ENCODE results near the gene HTR6.

- TF ChIP-seq CTCF (IDR thresholded peaks at IDR 0.05; ENCODE audit: low read length) (no peak), EZH2 (optimal IDR thresholded peaks at IDR 0.05; ENCODE audit: low read depth, low read length) (no peak)
These were observed 9.0 kb upstream of the HTR6 start for GRCh38 chr1:19655718-19656080.

Measured in MM.1S (cell line).